Islet of Langerhans (tissue), 1 donor: Measurements from ENCODE around the gene CLIC3.

Experiments used
- FAIRE-seq: peaks from one replicate; lab custom pipeline; 2011; peaks lifted over from hg19 to GRCh38; lab: Jason Lieb, UNC

Gene CLIC3

GRCh38 chr9:137030538-137031527 is 34.5 kb upstream of the CLIC3 start:
- FAIRE-seq: no peak

GRCh38 chr9:137030006-137030405 is 33.6 kb upstream of the CLIC3 start:
- FAIRE-seq: no peak

- FAIRE-seq: no peak
These were observed 32.9 kb upstream of the CLIC3 start for GRCh38 chr9:137029058-137029936.

DNA sequence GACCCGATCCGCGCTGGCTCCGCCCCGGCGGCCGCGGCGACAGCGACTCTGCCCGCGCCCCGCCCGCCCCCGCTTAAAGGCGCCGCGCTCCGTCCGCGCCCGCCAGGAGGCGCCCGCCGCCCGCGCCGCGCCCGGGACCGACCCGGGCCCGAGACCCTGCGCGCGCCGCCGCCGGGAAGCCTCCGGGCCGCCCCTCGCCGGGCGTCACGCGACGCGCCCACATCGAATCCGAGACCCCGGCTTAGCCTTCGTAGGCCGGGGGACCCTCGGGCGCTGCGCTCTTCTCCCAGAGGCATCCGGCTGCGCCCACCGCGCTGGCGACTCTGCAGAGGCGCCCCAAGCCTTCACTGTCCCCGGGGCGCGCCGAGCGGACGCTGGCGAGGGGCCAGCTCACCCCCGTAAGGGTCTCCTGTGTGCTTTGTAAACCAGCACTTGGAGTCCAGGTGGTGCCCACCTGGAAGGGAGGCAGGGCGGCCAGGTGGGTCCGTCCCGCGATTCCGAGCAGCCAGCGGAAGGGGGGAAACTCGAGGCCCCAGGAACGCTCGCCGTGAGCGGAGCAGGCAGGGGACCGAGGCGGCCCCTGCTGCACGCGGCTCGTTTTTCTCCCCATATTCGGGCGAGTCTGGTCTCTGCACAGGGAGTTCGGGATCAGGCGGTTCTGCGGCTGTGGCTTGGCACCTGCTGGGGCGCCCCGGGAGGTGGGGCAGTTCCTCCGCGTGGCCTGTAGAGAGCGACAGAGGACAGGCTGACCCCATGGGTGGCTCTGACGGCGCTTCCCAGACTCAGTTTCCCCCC is 32.1 kb upstream of the CLIC3 start:
- no peak for FAIRE-seq

DNA sequence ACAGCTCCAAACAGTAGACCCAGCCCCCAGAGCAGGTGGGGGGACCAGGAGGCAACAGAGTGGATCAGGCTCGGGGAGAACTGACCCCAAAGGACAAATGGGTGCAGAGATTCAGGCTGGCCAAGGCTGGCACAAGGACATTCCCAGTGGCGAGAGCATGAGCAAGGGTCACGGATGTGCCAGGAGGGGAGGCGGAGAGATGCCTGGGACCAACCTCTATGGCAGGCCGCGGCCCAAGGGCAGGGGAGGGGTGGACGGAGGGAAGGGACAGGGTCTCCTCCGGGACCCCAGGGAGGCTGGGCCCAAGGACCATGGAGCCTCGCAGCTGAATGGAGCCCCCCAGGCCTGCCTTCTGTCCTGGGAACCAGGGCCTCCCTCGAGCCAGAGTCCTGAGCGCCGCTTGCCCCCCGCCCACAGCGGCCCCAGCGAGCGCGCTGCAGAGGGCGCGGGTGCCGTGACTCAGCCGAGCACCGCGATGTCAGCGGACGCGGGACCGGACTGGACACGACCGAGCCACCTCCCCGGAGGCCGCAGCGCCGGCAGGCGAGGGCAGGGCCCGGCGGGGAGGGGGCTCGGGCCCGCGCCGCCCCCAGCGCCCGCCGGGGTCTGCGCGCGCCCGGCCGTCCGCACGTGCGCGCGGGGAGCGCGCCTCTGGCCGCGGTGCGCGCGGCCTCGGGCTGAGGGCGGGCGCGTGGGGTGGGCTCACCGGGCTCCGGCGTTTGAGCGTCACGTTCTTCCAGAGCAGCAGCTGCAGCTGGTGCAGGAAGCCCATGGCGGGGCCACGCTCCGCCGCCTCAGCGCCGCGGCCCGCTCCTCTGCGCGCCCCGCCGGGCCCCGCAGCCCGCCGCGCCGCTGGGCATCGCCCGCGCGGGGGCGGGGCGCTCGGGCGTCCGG is 31.2 kb upstream of the CLIC3 start, which contains the start of gene ABCA2:
Gene ABCA2 (minus strand): TSS at position 869 of the 894 bp plus-strand sequence. CDS start 97 bp downstream, at position 772.
- FAIRE-seq: no peak

DNA sequence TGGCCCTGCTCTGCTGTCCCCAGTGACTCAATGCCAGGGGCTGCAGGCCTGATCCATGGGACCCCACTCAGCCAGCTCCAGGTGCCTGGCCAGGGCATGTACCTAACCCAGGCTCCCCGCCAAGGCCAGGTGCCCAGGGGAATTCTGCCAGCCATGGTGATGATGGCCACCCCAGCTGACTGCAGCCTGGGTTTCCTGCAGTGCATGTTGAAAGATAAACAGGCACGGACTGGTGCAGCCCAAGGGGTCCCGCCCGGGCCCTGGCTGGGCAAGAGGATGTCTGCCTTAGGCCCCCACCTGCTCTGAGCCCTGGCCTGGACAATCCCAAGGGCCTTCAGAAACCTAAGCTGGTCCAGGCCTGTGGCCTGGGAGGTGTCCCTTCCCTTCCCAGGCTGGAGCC is 30.5 kb upstream of the CLIC3 start:
- FAIRE-seq: no peak

GRCh38 chr9:137026384-137026783 is 30.0 kb upstream of the CLIC3 start:
- FAIRE-seq: no peak

- no peak for FAIRE-seq
These were observed 29.2 kb upstream of the CLIC3 start for GRCh38 chr9:137025517-137025966.

- no peak for FAIRE-seq
These were observed 27.2 kb upstream of the CLIC3 start for GRCh38 chr9:137023583-137023991.

GRCh38 chr9:137023157-137023556 is 26.8 kb upstream of the CLIC3 start:
- no peak for FAIRE-seq

DNA sequence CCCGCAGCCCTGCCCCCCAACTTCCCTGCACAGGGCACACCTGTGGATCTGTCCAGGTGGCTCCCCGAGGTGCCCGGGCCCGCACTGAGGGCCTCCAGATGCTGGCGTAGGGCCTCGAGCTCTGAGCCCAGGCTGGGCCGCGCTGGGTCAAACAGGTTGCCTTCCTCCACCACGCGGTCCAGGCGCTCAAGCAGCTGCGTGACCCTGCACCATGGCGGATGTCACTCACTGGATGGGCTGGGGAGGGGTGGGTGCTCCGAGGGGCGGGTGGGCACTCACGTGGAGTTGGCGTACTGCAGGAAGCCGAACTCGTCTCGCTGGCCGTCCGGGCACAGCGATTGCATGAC is 26.3 kb upstream of the CLIC3 start:
- FAIRE-seq: no peak

- FAIRE-seq: no peak
These were observed 25.8 kb upstream of the CLIC3 start for GRCh38 chr9:137021979-137022661.

DNA sequence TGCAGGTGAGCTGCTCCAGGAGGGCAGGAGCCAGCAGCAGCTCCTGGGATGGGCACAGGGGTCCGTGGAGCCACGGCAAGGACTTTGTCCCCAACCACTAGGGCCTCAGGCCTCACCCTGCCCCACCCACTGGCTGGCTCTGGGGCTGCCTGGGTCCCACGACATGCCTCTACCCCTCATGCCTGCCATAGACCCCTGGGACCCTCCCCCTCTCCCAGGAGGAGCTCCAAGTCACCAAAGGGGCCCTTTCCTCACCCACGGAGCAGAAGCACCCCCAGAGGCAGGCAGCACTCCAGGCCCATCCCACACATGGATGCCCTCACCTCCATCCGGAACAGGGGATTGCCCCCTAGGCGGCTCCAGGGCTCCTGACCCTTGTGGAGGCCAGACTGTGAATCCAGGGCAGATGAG is 25.2 kb upstream of the CLIC3 start:
- FAIRE-seq: no peak

DNA sequence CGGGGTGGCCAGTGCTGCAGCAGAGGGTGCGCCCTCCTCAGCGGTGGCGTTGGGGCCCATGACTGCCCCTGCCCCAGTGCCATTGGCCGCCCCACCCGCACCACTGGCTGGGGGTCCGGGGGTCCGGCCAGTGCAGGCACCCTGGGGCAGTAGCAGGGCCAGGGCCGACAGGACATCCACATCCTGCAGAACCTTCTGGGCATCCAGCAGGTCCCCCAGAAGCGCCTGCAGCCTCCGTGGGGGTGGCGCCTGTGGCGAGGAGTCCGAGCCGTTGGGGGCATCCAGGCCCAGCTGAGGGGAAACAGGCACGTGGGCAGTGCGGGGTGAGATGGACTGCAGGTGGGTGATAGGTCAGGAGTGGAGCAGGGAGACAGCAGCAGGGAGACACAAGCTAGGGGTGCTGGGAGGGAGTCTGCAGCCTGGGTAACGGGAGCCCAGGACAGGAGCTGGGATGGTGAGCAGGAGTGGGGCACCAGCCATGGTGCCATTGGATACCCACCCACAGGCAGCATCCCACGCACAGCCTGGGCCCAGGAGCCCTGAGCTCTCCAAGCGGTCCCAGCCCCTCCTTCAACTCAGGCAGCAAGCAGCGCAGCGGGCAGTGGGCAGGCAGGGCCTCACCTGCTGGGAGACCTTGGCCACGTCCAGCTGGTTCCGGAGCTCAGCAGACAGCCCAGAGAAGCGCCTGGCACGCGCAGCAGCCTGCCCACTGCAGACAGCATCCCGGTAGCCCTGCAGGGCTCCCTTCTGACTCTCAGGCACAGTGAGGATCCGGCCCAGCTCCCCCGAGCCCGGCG is 24.6 kb upstream of the CLIC3 start:
- no peak for FAIRE-seq

- no peak for FAIRE-seq
These were observed 23.7 kb upstream of the CLIC3 start for GRCh38 chr9:137019891-137020683.

- FAIRE-seq: no peak
These were observed 22.6 kb upstream of the CLIC3 start for GRCh38 chr9:137018761-137019559.

GRCh38 chr9:137017791-137018497 is 21.6 kb upstream of the CLIC3 start:
- FAIRE-seq: no peak
